Measurements from ENCODE around the gene ARHGEF28.

DNA sequence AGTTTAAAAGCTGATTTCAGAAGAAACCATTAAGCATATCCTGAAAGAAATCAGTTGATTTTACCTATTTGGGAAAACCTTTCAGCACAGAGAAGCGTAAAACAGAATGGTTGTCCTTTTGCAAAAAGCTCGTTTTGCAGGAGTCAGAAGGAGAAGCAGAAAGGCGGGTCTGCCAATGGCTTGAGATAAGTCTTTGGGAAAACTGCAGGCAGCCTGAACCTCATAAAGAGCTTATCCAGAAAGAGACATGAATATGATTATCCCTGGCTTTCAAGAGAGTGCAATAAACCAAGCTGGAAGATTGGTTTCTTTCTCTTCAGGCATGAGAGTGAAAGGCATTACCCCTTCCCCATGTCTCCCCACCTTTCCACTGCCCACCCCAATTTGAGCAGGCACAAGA, 353.3 kb downstream of the ARHGEF28 start:
- TF ChIP-seq, protein P1, sequence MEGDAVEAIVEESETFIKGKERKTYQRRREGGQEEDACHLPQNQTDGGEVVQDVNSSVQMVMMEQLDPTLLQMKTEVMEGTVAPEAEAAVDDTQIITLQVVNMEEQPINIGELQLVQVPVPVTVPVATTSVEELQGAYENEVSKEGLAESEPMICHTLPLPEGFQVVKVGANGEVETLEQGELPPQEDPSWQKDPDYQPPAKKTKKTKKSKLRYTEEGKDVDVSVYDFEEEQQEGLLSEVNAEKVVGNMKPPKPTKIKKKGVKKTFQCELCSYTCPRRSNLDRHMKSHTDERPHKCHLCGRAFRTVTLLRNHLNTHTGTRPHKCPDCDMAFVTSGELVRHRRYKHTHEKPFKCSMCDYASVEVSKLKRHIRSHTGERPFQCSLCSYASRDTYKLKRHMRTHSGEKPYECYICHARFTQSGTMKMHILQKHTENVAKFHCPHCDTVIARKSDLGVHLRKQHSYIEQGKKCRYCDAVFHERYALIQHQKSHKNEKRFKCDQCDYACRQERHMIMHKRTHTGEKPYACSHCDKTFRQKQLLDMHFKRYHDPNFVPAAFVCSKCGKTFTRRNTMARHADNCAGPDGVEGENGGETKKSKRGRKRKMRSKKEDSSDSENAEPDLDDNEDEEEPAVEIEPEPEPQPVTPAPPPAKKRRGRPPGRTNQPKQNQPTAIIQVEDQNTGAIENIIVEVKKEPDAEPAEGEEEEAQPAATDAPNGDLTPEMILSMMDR (IDR thresholded peaks at IDR 0.05; ENCODE audit: low read length), result no peak
- TF ChIP-seq EZH2phosphoT487 (IDR thresholded peaks at IDR 0.05; ENCODE audit: low read length), result no peak
